Upper lobe of left lung (tissue), 6 donors: ENCODE measurements around the gene BMERB1. TPM values are rescaled to one million over a fixed set of nuclear protein-coding genes. Genes with fewer than 3 reads are reported as not detected.
"Not testable (repeated sequence)": the region's sequence is repeated elsewhere in the genome, so short reads cannot be mapped to it uniquely, and the experiment has no call there.

Experiments used
- ATAC-seq, 2 donors: fragments of 200-7000 bp; cut with Tn5 transposase; one replicate each; pipeline ENCODE4 v1.9.1; 2022; ENCODE audit warnings: mild to moderate bottlenecking in 2 of 2, moderate library complexity in 2 of 2; ENCODE audit not compliant: low FRiP score in 2 of 2
- DNase-seq, 2 donors: peaks; one replicate each; pipeline ENCODE4 v3.0.0-alpha.2; 2019 to 2020
- H3K27ac ChIP-seq, 4 donors: fragments of 200-600 bp; sonication (generic); one replicate each; pipeline ENCODE4 v1.5.1; 2016 to 2019
- H3K27me3 ChIP-seq, 4 donors: fragments of 200-600 bp; sonication (generic); one replicate each; pipeline ENCODE4 v1.5.1; 2017 to 2019
- H3K36me3 ChIP-seq, 4 donors: fragments of 200-600 bp; sonication (generic); one replicate each; pipeline ENCODE4 v1.5.1; 2016 to 2019
- H3K4me1 ChIP-seq, 4 donors: fragments of 200-600 bp; sonication (generic); one replicate each; pipeline ENCODE4 v1.5.1; 2018 to 2019
- H3K4me3 ChIP-seq, 4 donors: fragments of 200-600 bp; sonication (generic); one replicate each; pipeline ENCODE4 v1.5.1; 2017 to 2019; ENCODE audit warnings: mild to moderate bottlenecking in 2 of 4, moderate library complexity in 1 of 4
- H3K9me3 ChIP-seq, 4 donors: fragments of 200-600 bp; sonication (generic); one replicate each; pipeline ENCODE4 v1.5.1; 2018 to 2019
- EP300 ChIP-seq, 4 donors: sonication (generic); formaldehyde crosslinking; IDR thresholded peaks; one replicate each; pipeline ENCODE4 v1.5.1; 2017; ENCODE audit warnings: antibody characterized with exemption in 4 of 4, control low read depth in 2 of 4
- POLR2A ChIP-seq, 4 donors: fragments of 450-650 bp; IDR thresholded peaks; one replicate each; pipeline ENCODE4 v1.5.1; 2016 to 2017; ENCODE audit warnings: antibody characterized with exemption in 4 of 4, mild to moderate bottlenecking in 2 of 4
- POLR2AphosphoS5 ChIP-seq, 2 donors: sonication (generic); formaldehyde crosslinking; IDR thresholded peaks; one replicate each; pipeline ENCODE4 v1.5.1; 2017; ENCODE audit warnings: antibody characterized with exemption in 2 of 2
- WGBS, 2 donors: methylation state at CpG; one replicate each; pipeline ENCODE4 v1.1.5; 2017 to 2018; 5-methylcytosine and 5-hydroxymethylcytosine counted together
- total RNA-seq, 6 donors: library from RNA; depleted of rRNA in 4 of 6; stranded (reverse); fragments of >200 nt in 4 of 6; gene quantifications; one replicate each; pipeline versions ENCODE4 v1.1.0 to v1.2.1, GENCODE V29; 2016 to 2021
- TF ChIP-seq, protein P1 (sequence below), 6 experiments: fragments of 450-650 bp in 4 of 6; fragments of 200-600 bp in 2 of 6; sonication (generic) in 2 of 6; IDR thresholded peaks; one replicate each; pipeline ENCODE4 v1.5.1; 2016 to 2019; ENCODE audit warnings: antibody characterized with exemption in 6 of 6
- donor health status: DM: no; HTN: no; CAD: no; lungs with moderate emphysema.
- donor health status: DM: no; HTN: yes; CAD: no; lungs with severe emphysema.

Gene BMERB1
- total RNA-seq, 6 donors from 2014 or later: 5.2 to 27.6 (median 16.1) TPM

DNA sequence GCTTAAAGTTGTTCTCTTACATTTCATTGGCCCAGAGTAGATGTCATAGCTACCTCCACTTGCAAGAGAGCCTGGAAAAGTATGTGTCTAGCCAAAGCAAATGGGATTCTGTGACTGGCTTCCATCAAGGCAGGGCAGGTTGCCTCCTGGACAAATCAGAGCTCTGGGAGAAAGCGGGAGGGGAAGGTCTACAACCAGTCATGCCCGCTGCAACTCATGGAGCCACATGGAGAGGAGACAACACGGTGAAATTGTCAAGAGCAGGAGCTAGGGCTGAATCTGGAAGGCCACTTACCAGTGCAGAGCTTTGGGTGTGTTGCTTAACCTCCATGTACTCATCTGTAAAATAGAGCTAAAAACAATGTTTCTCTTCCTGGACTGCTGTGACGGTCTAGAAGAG is 124.8 kb downstream of the BMERB1 start:
- Histone ChIP-seq H3K4me1 (no peaks in the 10 kb centered on the region), H3K9me3 (no peaks in the 10 kb centered on the region), H3K27me3 (no peaks in the 10 kb centered on the region), H3K27ac (no peak overlapping the region), H3K4me3 (no peak overlapping the region), H3K36me3 (no peaks in the 10 kb centered on the region)
- TF ChIP-seq EP300 (IDR thresholded peaks at IDR 0.05) (no peak), POLR2A (IDR thresholded peaks at IDR 0.05) (no peak), POLR2AphosphoS5 (IDR thresholded peaks at IDR 0.05) (no peak)
- TF ChIP-seq, protein P1, sequence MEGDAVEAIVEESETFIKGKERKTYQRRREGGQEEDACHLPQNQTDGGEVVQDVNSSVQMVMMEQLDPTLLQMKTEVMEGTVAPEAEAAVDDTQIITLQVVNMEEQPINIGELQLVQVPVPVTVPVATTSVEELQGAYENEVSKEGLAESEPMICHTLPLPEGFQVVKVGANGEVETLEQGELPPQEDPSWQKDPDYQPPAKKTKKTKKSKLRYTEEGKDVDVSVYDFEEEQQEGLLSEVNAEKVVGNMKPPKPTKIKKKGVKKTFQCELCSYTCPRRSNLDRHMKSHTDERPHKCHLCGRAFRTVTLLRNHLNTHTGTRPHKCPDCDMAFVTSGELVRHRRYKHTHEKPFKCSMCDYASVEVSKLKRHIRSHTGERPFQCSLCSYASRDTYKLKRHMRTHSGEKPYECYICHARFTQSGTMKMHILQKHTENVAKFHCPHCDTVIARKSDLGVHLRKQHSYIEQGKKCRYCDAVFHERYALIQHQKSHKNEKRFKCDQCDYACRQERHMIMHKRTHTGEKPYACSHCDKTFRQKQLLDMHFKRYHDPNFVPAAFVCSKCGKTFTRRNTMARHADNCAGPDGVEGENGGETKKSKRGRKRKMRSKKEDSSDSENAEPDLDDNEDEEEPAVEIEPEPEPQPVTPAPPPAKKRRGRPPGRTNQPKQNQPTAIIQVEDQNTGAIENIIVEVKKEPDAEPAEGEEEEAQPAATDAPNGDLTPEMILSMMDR (IDR thresholded peaks at IDR 0.05): no peak
- ATAC-seq: no peak
- DNase-seq: no peak
- 95 to 97% methylated on average over 4 of the region's 4 CpGs for WGBS, 2 donors

DNA sequence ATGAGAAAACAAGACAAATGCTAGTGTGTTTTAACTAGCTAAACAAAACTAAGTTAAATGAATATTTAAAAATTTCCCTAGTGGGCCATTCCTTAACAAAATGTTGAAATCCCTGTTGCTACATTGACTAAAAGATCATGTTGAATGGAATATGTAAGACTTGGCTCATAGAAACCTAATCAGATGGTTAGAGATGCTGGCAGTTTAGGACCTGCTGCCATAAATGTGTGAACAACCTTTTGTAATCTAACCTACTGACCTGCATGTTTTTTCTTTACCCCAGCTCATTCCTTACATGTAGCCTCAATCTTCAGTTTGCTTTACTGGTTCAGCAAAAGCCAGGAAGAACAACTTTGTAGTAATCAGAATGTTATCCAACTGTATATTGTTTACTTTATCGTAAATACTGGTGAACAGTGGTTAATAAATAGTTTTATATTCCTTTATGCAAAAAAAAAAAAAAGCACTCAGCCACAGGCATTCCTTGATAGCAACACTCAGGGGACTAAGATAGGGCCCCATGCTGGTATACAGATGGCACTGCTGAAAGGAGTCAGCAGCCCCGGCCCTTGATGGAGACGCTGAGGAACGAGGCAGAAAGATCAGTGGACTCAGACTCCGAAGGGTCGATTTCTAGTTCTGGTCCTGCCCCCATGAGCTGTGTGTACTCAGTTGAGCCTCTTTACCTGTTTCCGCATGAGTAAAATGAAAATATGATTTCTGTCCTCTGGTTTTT is 130.4 kb downstream of the BMERB1 start:
- Histone ChIP-seq H3K4me1 (no peaks in the 10 kb centered on the region), H3K4me3 (no peak overlapping the region), H3K27ac (no peak overlapping the region), H3K36me3 (no peaks in the 10 kb centered on the region), H3K9me3 (no peaks in the 10 kb centered on the region), H3K27me3 (no peaks in the 10 kb centered on the region)
- no peak for DNase-seq
- 87% methylated on average over 7 of the region's 7 CpGs for WGBS, 2 donors
- TF ChIP-seq EP300 (IDR thresholded peaks at IDR 0.05) (no peak), POLR2A (IDR thresholded peaks at IDR 0.05) (no peak), POLR2AphosphoS5 (IDR thresholded peaks at IDR 0.05) (no peak)
- ATAC-seq: no peak

DNA sequence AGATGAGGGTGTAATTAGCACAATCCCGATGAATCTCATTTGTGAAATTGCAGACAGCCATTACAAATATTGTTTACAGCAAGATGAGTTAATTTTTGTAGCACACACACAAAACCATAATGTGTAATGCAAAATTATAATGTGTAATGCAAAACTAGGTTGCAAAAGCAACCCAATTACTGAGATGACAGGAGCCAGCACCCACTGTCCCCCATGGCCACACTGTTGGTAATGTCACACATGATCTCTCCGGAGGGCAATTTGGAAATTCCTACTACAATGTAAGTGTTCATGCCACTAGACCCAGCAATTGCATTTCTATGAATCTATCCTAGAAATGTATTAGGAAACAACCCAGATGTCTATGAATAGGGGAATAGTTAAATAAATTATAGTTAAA is 131.7 kb downstream of the BMERB1 start:
- H3K4me3 ChIP-seq: no peak overlapping the region
- no peaks in the 10 kb centered on the region for H3K4me1 ChIP-seq
- no peak overlapping the region for H3K27ac ChIP-seq
- H3K27me3 ChIP-seq: no peaks in the 10 kb centered on the region
- 94 to 100% methylated on average over 2 of the region's 2 CpGs for WGBS, 2 donors
- ATAC-seq: no peak
- no peaks in the 10 kb centered on the region for H3K36me3 ChIP-seq
- DNase-seq: no peak
- no peaks in the 10 kb centered on the region for H3K9me3 ChIP-seq
- TF ChIP-seq POLR2A (IDR thresholded peaks at IDR 0.05): no peak
- TF ChIP-seq POLR2AphosphoS5 (IDR thresholded peaks at IDR 0.05): no peak
- no peak for TF ChIP-seq EP300 (IDR thresholded peaks at IDR 0.05)
- TF ChIP-seq, protein P1 (IDR thresholded peaks at IDR 0.05): no peak

DNA sequence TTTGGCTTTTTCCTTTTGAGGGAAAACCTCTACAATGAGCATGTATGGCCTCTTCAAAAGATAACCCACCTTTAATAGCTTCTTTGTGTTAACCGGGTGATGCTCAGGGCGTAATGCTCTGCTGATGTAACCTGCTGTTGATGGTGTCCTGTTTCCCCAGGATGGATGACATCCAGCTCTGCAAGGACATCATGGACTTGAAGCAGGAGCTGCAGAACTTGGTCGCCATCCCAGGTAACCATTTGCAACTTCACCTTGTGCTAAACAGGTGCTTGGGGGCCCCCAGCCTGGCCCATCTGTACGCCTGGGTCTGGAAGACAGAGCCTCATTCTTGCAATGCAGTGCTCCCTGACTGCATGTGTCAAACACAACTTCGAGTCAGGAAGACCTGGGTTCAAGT is 133.4 kb downstream of the BMERB1 start:
- Histone ChIP-seq H3K4me1 (peaks cover 0 to 7% (median 3%) of the 10 kb centered on the region in 4 donors), H3K36me3 (no peaks in the 10 kb centered on the region), H3K9me3 (no peaks in the 10 kb centered on the region), H3K4me3 (no peak overlapping the region), H3K27ac (no peak overlapping the region), H3K27me3 (no peaks in the 10 kb centered on the region)
- no peak for DNase-seq
- TF ChIP-seq POLR2A (IDR thresholded peaks at IDR 0.05) (no peak), POLR2AphosphoS5 (IDR thresholded peaks at IDR 0.05) (no peak), EP300 (IDR thresholded peaks at IDR 0.05) (no peak)
- TF ChIP-seq, protein P1 (IDR thresholded peaks at IDR 0.05): no peak
- 87 to 98% methylated on average over 4 to 5 of the region's 5 CpGs for WGBS, 2 donors
- no peak for ATAC-seq

DNA sequence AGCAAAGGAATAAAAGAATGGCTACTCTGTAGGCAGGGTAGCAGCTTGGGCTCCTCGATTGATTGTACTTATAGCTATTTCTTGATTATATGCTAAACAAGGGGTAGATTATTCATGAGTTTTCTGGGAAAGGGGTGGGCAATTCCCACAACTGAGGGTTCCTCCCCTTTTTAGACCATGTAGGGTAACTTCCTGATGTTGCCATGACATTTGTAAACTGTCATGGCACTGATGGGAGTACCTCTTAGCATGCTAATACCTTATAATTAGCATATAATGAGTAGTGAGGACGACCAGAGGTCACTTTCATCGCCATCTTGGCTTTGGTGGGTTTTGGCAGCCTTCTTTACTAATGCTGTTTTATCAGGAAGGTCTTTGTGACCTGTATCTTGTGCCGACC is 136.3 kb downstream of the BMERB1 start:
- H3K4me3 ChIP-seq, H3K4me1 ChIP-seq, DNase-seq, H3K27ac ChIP-seq, H3K36me3 ChIP-seq, H3K27me3 ChIP-seq, ATAC-seq, H3K9me3 ChIP-seq: not testable (repeated sequence)
- WGBS, 2 donors: 89 to 90% methylated on average over 4 of the region's 4 CpGs

DNA sequence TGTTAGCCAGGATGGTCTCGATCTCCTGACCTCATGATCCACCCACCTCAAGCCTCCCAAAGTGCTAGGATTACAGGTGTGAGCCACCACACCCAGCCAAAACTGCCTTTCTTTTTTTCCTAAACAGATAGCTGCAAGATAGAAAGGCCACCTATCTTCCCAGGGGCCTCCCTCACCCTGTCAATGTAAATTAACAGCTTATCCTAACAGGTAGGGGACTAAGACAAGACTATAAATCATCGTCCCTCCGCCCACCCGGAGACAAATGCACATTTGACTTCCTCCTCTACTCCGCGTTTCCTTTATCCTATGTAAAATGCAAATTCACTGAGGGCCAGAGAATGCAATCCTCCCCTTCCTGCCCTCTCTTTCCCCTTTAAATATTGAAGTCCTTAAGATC is 137.2 kb downstream of the BMERB1 start:
- H3K27ac ChIP-seq: no peak overlapping the region
- WGBS, 2 donors: 76 to 88% methylated on average over 6 of the region's 6 CpGs
- DNase-seq (no peak), ATAC-seq (no peak)
- H3K9me3 ChIP-seq: no peaks in the 10 kb centered on the region
- H3K36me3 ChIP-seq: no peaks in the 10 kb centered on the region
- TF ChIP-seq POLR2AphosphoS5 (IDR thresholded peaks at IDR 0.05) (no peak), POLR2A (IDR thresholded peaks at IDR 0.05) (no peak), EP300 (IDR thresholded peaks at IDR 0.05) (no peak)
- TF ChIP-seq, protein P1 (IDR thresholded peaks at IDR 0.05): no peak
- no peak overlapping the region for H3K4me3 ChIP-seq
- H3K4me1 ChIP-seq: peaks cover 3 to 7% (median 5%) of the 10 kb centered on the region in 4 donors
- H3K27me3 ChIP-seq: no peaks in the 10 kb centered on the region
